GM10248 (cell line): ENCODE data around the gene FZR1.
A peak's percentile ranks its signal among the peaks of the same experiment; 100 is the strongest.

ENCODE experiments used
- CTCF ChIA-PET: fragments of 300-600 bp; sonication (Branson Sonifier 250); formaldehyde crosslinking; extraction: SDS; loops from one replicate; lab custom pipeline; 2021; ENCODE audit warnings: antibody characterized with exemption; lab: Yijun Ruan, JAX
- POLR2A ChIA-PET: fragments of 350-650 bp; sonication (Branson Sonifier 250); formaldehyde crosslinking; extraction: SDS; loops from one replicate; lab custom pipeline; 2020; ENCODE audit warnings: antibody characterized with exemption; lab: Yijun Ruan, JAX
- DNase-seq: peaks from one replicate; pipeline ENCODE4 v3.0.0; 2012; ENCODE audit errors: extremely low spot score
- TF ChIP-seq, protein P1 (sequence below): IDR thresholded peaks from 2 replicates; pipeline ENCODE4 v1.5.1; 2012; ENCODE audit warnings: mild to moderate bottlenecking, low read depth; ENCODE audit errors: extremely low read depth, missing control alignments, control extremely low read depth

FZR1 gene

DNA sequence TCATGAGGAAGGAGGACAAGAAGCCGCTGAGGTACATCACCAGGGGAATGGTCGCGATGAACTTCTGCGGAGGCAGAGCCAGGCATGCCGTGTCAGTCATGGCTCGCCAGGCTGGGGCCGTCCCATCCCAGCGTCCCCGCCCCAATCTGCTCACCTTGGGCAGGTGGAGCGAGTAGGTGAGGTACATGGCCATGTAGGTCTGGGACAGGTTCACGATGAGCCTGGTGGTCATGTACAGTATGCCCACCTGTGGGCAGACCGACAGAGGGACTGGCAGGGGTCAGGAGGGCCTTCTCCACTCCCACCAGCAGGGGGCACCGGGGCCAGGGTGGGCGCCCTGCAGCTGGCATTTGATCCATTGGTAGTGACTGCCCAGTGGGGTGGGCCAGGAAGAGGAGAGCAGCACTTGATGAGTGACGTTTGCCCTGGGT is 41.2 kb downstream of the FZR1 start:
- TF ChIP-seq, protein P1, sequence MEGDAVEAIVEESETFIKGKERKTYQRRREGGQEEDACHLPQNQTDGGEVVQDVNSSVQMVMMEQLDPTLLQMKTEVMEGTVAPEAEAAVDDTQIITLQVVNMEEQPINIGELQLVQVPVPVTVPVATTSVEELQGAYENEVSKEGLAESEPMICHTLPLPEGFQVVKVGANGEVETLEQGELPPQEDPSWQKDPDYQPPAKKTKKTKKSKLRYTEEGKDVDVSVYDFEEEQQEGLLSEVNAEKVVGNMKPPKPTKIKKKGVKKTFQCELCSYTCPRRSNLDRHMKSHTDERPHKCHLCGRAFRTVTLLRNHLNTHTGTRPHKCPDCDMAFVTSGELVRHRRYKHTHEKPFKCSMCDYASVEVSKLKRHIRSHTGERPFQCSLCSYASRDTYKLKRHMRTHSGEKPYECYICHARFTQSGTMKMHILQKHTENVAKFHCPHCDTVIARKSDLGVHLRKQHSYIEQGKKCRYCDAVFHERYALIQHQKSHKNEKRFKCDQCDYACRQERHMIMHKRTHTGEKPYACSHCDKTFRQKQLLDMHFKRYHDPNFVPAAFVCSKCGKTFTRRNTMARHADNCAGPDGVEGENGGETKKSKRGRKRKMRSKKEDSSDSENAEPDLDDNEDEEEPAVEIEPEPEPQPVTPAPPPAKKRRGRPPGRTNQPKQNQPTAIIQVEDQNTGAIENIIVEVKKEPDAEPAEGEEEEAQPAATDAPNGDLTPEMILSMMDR = peak; percentile 45
- ChIA-PET CTCF (interaction anchor here (0.9 to 3.4 kb wide), 6 partner anchors 10 to 160 kb away, joined by 3 to 68 read pairs (median 4); partner anchors contain the start of gene MFSD12), POLR2A (no interaction called here)
- DNase-seq = no peak

DNA sequence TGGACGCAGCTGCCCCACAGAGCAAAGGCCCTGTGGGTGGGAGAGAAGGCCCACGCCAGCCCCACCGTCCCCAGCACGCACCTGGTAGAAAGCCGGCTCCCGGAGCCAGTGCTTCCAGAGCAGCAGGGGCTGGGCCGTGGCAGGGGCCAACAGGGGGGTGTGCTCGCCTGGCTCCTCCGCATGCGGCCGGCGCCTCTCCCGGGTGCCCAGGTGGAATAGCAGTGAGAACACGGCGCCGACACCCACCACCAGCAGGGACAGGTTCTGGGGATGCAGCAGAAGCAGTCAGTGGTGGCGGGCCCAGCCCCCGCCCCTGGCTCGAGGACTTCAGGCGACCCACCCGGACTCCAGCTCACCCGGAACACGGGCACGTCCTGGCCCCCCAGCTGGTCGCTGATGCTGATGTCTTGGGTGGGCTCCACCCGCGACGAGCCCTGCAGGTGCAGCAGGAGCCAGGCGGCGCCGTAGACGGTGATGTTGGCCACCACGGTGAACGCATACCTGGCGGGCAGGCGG is 41.7 kb downstream of the FZR1 start:
- TF ChIP-seq, protein P1 = no peak
- DNase-seq = no peak
- ChIA-PET POLR2A (no interaction called here), CTCF (interaction anchor here (1.5 kb wide), 4 partner anchors 17 to 159 kb away, joined by 3 to 4 read pairs (median 4); no protein-coding TSS in a partner anchor)

DNA sequence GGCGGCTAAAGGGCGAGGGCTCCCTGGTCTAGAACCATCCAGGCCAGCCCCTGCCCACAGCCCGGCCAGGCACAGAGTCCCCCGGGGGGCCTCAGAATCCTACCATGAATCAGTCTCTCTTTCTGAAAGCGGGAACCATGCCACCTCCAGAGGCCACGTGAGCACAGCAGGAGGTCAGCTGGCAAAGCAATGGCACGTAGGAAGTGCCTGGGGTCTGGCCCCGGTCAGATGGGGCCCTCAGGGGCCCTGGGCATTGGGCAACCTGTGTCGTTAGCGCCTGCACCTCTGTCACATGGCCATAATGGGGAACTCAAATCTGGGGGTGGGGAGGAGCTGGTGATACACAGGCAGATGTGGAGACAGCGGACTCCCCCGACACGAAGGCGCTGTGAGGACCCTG is 42.5 kb downstream of the FZR1 start:
- CTCF ChIA-PET = interaction anchor here (1.0 to 1.5 kb wide), 5 partner anchors 17 to 158 kb away, joined by 3 to 4 read pairs (median 4); no protein-coding TSS in a partner anchor
- DNase-seq = no peak
- POLR2A ChIA-PET = no interaction called here
- TF ChIP-seq, protein P1 = no peak

DNA sequence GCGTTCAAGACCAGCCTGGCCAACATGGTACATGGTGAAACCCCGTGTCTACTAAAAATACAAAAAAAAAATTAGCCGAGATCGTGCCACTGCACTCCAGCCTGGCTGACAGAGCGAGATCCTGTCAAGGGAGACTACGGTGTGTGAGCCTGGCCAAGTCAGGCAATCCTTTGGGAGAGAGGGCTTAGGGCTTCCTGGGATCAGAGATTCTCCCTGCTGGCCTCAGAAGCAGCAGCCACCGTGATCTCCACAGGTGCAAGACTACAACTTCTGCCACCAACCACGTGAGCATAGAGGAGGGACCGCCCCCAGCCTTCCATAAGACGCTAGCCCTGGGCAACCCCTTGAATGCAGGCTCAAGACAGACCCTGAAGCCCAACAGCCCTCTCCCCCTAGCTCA is 43.7 kb downstream of the FZR1 start:
- CTCF ChIA-PET = no interaction called here
- no peak for DNase-seq
- POLR2A ChIA-PET = no interaction called here
- TF ChIP-seq, protein P1 = no peak

DNA sequence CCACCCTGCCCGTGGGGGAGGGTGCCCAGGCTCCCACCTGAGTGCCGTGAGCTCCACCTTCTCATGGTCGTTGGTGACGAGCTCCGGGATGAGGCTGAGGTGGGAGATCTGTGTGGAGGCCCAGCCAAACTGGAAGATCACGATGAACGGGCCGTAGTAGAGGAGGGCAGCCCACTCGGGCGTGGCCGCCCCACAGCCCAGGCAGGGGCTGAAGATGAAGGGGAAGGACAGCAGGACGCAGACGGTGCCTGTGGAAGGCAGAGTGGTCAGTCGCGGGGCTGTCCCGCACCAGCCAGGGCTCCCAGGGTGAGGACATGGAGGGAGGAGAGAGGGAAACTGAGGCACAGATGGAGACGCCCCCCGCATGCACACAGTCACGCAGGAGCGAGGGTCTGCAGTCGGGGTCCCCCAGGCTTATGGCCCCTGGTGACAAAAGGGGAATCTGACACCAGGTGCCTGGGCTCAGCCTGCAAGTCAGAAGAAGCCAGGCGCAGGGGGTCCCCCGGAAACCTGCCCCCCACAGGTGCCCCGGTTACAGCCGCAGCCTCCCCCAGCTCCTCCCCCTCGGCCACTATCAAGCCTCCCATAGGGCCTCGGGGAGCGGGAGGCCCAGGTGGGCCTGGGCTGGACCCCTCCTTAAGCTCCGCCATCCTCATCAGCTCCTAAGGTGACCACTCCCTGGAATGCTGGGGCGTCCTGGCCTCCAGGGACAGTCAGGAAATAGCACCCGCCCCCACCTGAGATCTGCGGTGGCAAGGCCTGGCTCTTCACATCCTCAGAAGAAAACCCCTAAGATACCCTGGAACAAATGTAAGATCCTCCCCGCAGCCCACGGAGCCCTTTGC is 45.1 kb downstream of the FZR1 start:
- TF ChIP-seq, protein P1 = no peak
- ChIA-PET CTCF (interaction anchor here (1.3 kb wide), 1 partner anchor 9 kb away, joined by 3 read pairs; no protein-coding TSS in a partner anchor), POLR2A (no interaction called here)
- no peak for DNase-seq

DNA sequence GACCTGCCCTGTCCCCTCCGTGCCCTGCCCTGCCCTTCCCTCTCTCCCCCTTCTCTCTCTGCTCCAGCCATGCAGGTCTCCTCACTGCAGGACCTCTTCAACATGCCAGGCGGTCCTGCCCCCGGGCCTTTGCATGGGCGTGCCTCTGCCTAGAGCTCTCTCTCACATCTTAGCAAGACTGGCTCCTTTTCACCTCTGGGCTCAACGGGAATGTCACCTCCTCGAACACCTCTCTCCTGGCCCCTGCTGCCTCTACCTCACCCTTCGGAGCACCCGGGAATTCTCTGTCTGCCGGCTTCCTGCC is 45.6 kb downstream of the FZR1 start:
- TF ChIP-seq, protein P1 = no peak
- no peak for DNase-seq
- CTCF ChIA-PET = no interaction called here
- POLR2A ChIA-PET = no interaction called here
